Activated CD8-positive, alpha-beta memory T cell treated with anti-CD3 and anti-CD28 coated beads for 48 hours (primary cell): ENCODE measurements around the gene COL6A1.
"Not testable (repeated sequence)": the region's sequence is repeated elsewhere in the genome, so short reads cannot be mapped to it uniquely, and the experiment has no call there.

Source experiments
- DNase-seq, 3 experiments: peaks; one replicate each; pipeline ENCODE4 v3.0.0-alpha.2; 2020; ENCODE audit warnings: low read depth in 2 of 3, low spot score in 2 of 3

Gene COL6A1

GRCh38 chr21:45966791-45967394 is 14.7 kb upstream of the COL6A1 start:
- no peak for DNase-seq

- DNase-seq, result no peak
Observed at GRCh38 chr21:45969921-45970673, 11.5 kb upstream of the COL6A1 start.

GRCh38 chr21:45970674-45971615 is 10.6 kb upstream of the COL6A1 start:
- DNase-seq, result no peak

GRCh38 chr21:45971616-45972352 is 9.8 kb upstream of the COL6A1 start:
- no peak for DNase-seq

GRCh38 chr21:45972353-45972715 is 9.2 kb upstream of the COL6A1 start:
- DNase-seq, result no peak

- no peak for DNase-seq
Observed at GRCh38 chr21:45972716-45973474, 8.7 kb upstream of the COL6A1 start.

GRCh38 chr21:45973475-45974072 is 8.0 kb upstream of the COL6A1 start:
- peak in 2 of 3 experiments; percentile 65 to 76 for DNase-seq

GRCh38 chr21:45974073-45975019 is 7.2 kb upstream of the COL6A1 start:
- no peak for DNase-seq

- no peak for DNase-seq
Observed at GRCh38 chr21:45975020-45975666, 6.4 kb upstream of the COL6A1 start.

- not testable (repeated sequence) for DNase-seq
Observed at GRCh38 chr21:45975667-45976409, 5.7 kb upstream of the COL6A1 start.

- DNase-seq, result no peak
Observed at GRCh38 chr21:45976701-45977311, 4.8 kb upstream of the COL6A1 start.

GRCh38 chr21:45977396-45977795 is 4.2 kb upstream of the COL6A1 start:
- no peak for DNase-seq

- no peak for DNase-seq
Observed at GRCh38 chr21:45979141-45979631, 2.4 kb upstream of the COL6A1 start.

- no peak for DNase-seq
Observed at GRCh38 chr21:45979651-45980050, 1.9 kb upstream of the COL6A1 start.

GRCh38 chr21:45980271-45980670 is 1.3 kb upstream of the COL6A1 start:
- no peak for DNase-seq

GRCh38 chr21:45980697-45981096 is 873 bp upstream of the COL6A1 start:
- no peak for DNase-seq
